GM12878 (cell line): ENCODE measurements around the gene ROR2. TPM values are rescaled to one million over a fixed set of nuclear protein-coding genes. Genes with fewer than 3 reads are reported as not detected.

Experiments
- ATAC-seq: fragments of 200-7000 bp; cut with Tn5 transposase; 3 replicates; pipeline ENCODE4 v1.9.1; 2020; ENCODE audit warnings: mild to moderate bottlenecking, moderate library complexity
- BruUV-seq: library from RNA; stranded (reverse); fragments of 400-500 nt; replicated peaks from 2 replicates; lab custom pipeline; 2021; lab: Mats Ljungman, UMichigan
- CTCF ChIA-PET: fragments of 300-600 bp; sonication (Branson Sonifier 250); formaldehyde crosslinking; extraction: SDS; loops from one replicate; lab custom pipeline; 2021; ENCODE audit warnings: inconsistent platforms; lab: Yijun Ruan, JAX
- POLR2A ChIA-PET: fragments of 350-600 bp; formaldehyde crosslinking; extraction: SDS; loops from one replicate; lab custom pipeline; 2021; ENCODE audit warnings: inconsistent platforms; lab: Charles Lee
- RAD21 ChIA-PET: fragments of 300-600 bp; sonication (Branson Sonifier 250); formaldehyde crosslinking; loops from one replicate; lab custom pipeline; 2023; ENCODE audit warnings: antibody characterized with exemption; ENCODE audit not compliant: unreplicated experiment; lab: Charles Lee
- SMC1A ChIA-PET: fragments of 300-600 bp; sonication (Branson Sonifier 250); formaldehyde crosslinking; loops from one replicate; lab custom pipeline; 2023; ENCODE audit not compliant: unreplicated experiment, uncharacterized antibody; lab: Charles Lee
- DNase-seq: peaks from one replicate; pipeline ENCODE4 v3.0.0-alpha.2; 2011; ENCODE audit warnings: low read depth, low spot score
- FAIRE-seq: peaks from 3 replicates; lab custom pipeline; 2011; peaks lifted over from hg19 to GRCh38; lab: Jason Lieb, UNC
- H2AFZ ChIP-seq: 2 replicates; pipeline ENCODE4 v1.6.0; 2011; ENCODE audit warnings: low read depth, low read length, control low read depth; ENCODE audit not compliant: control insufficient read depth
- H3K27ac ChIP-seq: 2 replicates; pipeline ENCODE4 v1.5.1; 2011; ENCODE audit warnings: control low read depth; ENCODE audit not compliant: control insufficient read depth, insufficient read depth
- H3K27me3 ChIP-seq, 2 experiments: replicated peaks in 1 of 2; 2 replicates each; pipeline versions ENCODE4 v1.6.0 to v1.6.1; 2011; ENCODE audit warnings: low read length in 1 of 2; ENCODE audit not compliant: control insufficient read depth in 2 of 2, insufficient read depth in 2 of 2
- H3K36me3 ChIP-seq, 2 experiments: 2 replicates each; pipeline ENCODE4 v1.5.1; 2011; ENCODE audit warnings: low read length in 1 of 2; ENCODE audit not compliant: control insufficient read depth in 2 of 2, insufficient read depth in 2 of 2
- H3K4me1 ChIP-seq: 2 replicates; pipeline ENCODE4 v1.6.1; 2011; ENCODE audit warnings: mild to moderate bottlenecking, low read length, moderate library complexity, mixed read lengths; ENCODE audit not compliant: control insufficient read depth, insufficient read depth
- H3K4me2 ChIP-seq: 2 replicates; pipeline ENCODE4 v1.6.0; 2011; ENCODE audit warnings: control low read depth; ENCODE audit not compliant: control insufficient read depth, insufficient read depth
- H3K4me3 ChIP-seq: fragments of 200-600 bp; sonication (generic); 2 replicates; pipeline ENCODE4 v1.5.1; 2016
- H3K79me2 ChIP-seq: 2 replicates; pipeline ENCODE4 v1.6.0; 2011; ENCODE audit warnings: low read length; ENCODE audit not compliant: control insufficient read depth, insufficient read depth
- H3K9ac ChIP-seq: 2 replicates; pipeline ENCODE4 v1.8.0; 2011; ENCODE audit warnings: low read length, control low read depth, mixed read lengths; ENCODE audit not compliant: control insufficient read depth, insufficient read depth
- H3K9me3 ChIP-seq: replicated peaks from 3 replicates; pipeline ENCODE4 v1.5.1; 2011; ENCODE audit warnings: mild to moderate bottlenecking, low read length; ENCODE audit not compliant: control insufficient read depth, insufficient read depth
- H4K20me1 ChIP-seq: 2 replicates; pipeline ENCODE4 v1.6.0; 2011; ENCODE audit not compliant: control insufficient read depth, insufficient read depth
- BACH1 ChIP-seq: fragments of 450-650 bp; IDR thresholded peaks from 2 replicates; pipeline ENCODE4 v1.6.1; 2017; ENCODE audit warnings: mild to moderate bottlenecking, borderline replicate concordance
- E2F4 ChIP-seq: IDR thresholded peaks from 2 replicates; pipeline ENCODE4 v1.6.1; 2012; ENCODE audit warnings: low read depth, low read length, improper control_type of control experiment
- ESRRA ChIP-seq: IDR thresholded peaks from 2 replicates; pipeline ENCODE4 v1.6.1; 2012; ENCODE audit warnings: mild to moderate bottlenecking, low read length, improper control_type of control experiment
- HDGF ChIP-seq: fragments of 450-650 bp; IDR thresholded peaks from 2 replicates; pipeline ENCODE4 v1.6.1; 2016; ENCODE audit warnings: antibody characterized with exemption
- MTA2 ChIP-seq: fragments of 450-650 bp; IDR thresholded peaks from 2 replicates; pipeline ENCODE4 v1.6.1; 2016; ENCODE audit warnings: low read depth, mild to moderate bottlenecking, moderate library complexity
- POLR2A ChIP-seq: IDR thresholded peaks from 2 replicates; pipeline ENCODE4 v1.6.1; 2011; ENCODE audit warnings: low read depth, mild to moderate bottlenecking, low read length
- RAD51 ChIP-seq: fragments of 450-650 bp; IDR thresholded peaks from 2 replicates; pipeline ENCODE4 v1.6.1; 2016; ENCODE audit warnings: moderate library complexity, mild to moderate bottlenecking, inconsistent platforms
- SMAD1 ChIP-seq: fragments of 450-650 bp; IDR thresholded peaks from 2 replicates; pipeline ENCODE4 v1.6.1; 2018; ENCODE audit warnings: mild to moderate bottlenecking, low read depth; ENCODE audit not compliant: partially characterized antibody
- STAT3 ChIP-seq: IDR thresholded peaks from 2 replicates; pipeline ENCODE4 v1.6.1; 2011; ENCODE audit warnings: low read depth, low read length, improper control_type of control experiment
- ZZZ3 ChIP-seq: IDR thresholded peaks from 2 replicates; pipeline ENCODE4 v1.6.1; 2011; ENCODE audit warnings: low read depth; ENCODE audit not compliant: control insufficient read depth, insufficient read length
- WGBS: methylation state at CpG from one replicate; pipeline ENCODE4 v1.1.6; 2016; ENCODE audit warnings: low lambda C conversion rate; ENCODE audit not compliant: insufficient replicate concordance, insufficient coverage; ENCODE audit errors: missing lambda C conversion rate; 5-methylcytosine and 5-hydroxymethylcytosine counted together
- in situ Hi-C: fragments of 300-500 bp; cut with MboI; formaldehyde crosslinking; loops from 9 replicates; pipeline ENCODE4 v1.14.3; 2018; ENCODE audit warnings: mixed read lengths
- intact Hi-C: fragments of 100-400 bp; cut with micrococcal nuclease; formaldehyde crosslinking; loops from one replicate; pipeline ENCODE4 v1.14.2; 2022; ENCODE audit not compliant: unreplicated experiment
- polyA plus RNA-seq, 11 experiments: library from polyadenylated mRNA; depleted of rRNA in 4 of 11; unstranded in 6 of 11; stranded (reverse) in 5 of 11; fragments of >200 nt; fragmentation: Nextera tagmentation in 4 of 11; fragmentation: Illumina TruSeq in 1 of 11; extraction: Ambion mirVana in 4 of 11; extraction: Trizol in 1 of 11; gene quantifications; 1 replicate in 1 of 11; 2 replicates in 10 of 11; pipeline versions ENCODE4 v1.2.1 to v1.2.3, GENCODE V29; 2011 to 2016; ENCODE audit warnings: inconsistent platforms in 2 of 11, missing spikeins in 2 of 11, low read depth in 1 of 11
- total RNA-seq, 4 experiments: library from RNA; depleted of rRNA in 3 of 4; stranded (reverse); fragments of >200 nt in 3 of 4; fragmentation: Illumina TruSeq in 1 of 4; extraction: Trizol in 1 of 4; gene quantifications; 2 replicates each; pipeline versions ENCODE4 v1.2.1 to v1.2.3, GENCODE V29; 2013 to 2021
- TF ChIP-seq, protein P1 (sequence below): fragments of 450-650 bp; IDR thresholded peaks from 2 replicates; pipeline ENCODE4 v1.6.1; 2017; ENCODE audit warnings: borderline replicate concordance
- TF ChIP-seq, protein P2 (sequence below): fragments of 450-650 bp; conservative IDR thresholded peaks from 2 replicates; pipeline ENCODE4 v1.6.1; 2017; ENCODE audit warnings: mild to moderate bottlenecking, moderate library complexity
- TF ChIP-seq, protein P3 (sequence below): fragments of 450-650 bp; IDR thresholded peaks from 2 replicates; pipeline ENCODE4 v1.6.1; 2017; ENCODE audit warnings: mild to moderate bottlenecking
- TF ChIP-seq, protein P4 (sequence below): fragments of 450-650 bp; formaldehyde crosslinking; IDR thresholded peaks from 2 replicates; pipeline ENCODE4 v1.4.0; 2020; ENCODE audit warnings: mild to moderate bottlenecking, moderate library complexity

Gene ROR2
- total and polyA plus RNA-seq, 10 of the 15 experiments (the other 5 are each of a cell fraction or from before 2014, with no cell fraction given): 0.03 to 0.05 TPM; not detected in 8

GRCh38 chr9:91606255-91606995 is 343.6 kb downstream of the ROR2 start:
- H3K27me3 ChIP-seq: no peaks in the 10 kb centered on the region
- H3K9me3 ChIP-seq: no peaks in the 10 kb centered on the region
- ChIA-PET RAD21 (no interaction called here), SMC1A (interaction anchor here (0.6 kb wide), 1 partner anchor 180 kb away, joined by 4 read pairs; no protein-coding TSS in a partner anchor), POLR2A (no interaction called here), CTCF (no interaction called here)
- no peak overlapping the region for H2AFZ ChIP-seq
- H3K79me2 ChIP-seq: no peaks in the 10 kb centered on the region
- no peak overlapping the region for H3K4me2 ChIP-seq
- no peak overlapping the region for H3K27ac ChIP-seq
- in situ Hi-C loops (no loop called here), intact Hi-C loops (no loop called here)
- TF ChIP-seq HDGF: no peak
- no peak for TF ChIP-seq SMAD1
- TF ChIP-seq ESRRA: no peak
- TF ChIP-seq, protein P1, sequence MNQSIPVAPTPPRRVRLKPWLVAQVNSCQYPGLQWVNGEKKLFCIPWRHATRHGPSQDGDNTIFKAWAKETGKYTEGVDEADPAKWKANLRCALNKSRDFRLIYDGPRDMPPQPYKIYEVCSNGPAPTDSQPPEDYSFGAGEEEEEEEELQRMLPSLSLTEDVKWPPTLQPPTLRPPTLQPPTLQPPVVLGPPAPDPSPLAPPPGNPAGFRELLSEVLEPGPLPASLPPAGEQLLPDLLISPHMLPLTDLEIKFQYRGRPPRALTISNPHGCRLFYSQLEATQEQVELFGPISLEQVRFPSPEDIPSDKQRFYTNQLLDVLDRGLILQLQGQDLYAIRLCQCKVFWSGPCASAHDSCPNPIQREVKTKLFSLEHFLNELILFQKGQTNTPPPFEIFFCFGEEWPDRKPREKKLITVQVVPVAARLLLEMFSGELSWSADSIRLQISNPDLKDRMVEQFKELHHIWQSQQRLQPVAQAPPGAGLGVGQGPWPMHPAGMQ: no peak
- TF ChIP-seq, protein P2, sequence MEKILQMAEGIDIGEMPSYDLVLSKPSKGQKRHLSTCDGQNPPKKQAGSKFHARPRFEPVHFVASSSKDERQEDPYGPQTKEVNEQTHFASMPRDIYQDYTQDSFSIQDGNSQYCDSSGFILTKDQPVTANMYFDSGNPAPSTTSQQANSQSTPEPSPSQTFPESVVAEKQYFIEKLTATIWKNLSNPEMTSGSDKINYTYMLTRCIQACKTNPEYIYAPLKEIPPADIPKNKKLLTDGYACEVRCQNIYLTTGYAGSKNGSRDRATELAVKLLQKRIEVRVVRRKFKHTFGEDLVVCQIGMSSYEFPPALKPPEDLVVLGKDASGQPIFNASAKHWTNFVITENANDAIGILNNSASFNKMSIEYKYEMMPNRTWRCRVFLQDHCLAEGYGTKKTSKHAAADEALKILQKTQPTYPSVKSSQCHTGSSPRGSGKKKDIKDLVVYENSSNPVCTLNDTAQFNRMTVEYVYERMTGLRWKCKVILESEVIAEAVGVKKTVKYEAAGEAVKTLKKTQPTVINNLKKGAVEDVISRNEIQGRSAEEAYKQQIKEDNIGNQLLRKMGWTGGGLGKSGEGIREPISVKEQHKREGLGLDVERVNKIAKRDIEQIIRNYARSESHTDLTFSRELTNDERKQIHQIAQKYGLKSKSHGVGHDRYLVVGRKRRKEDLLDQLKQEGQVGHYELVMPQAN: no peak
- TF ChIP-seq, protein P3, sequence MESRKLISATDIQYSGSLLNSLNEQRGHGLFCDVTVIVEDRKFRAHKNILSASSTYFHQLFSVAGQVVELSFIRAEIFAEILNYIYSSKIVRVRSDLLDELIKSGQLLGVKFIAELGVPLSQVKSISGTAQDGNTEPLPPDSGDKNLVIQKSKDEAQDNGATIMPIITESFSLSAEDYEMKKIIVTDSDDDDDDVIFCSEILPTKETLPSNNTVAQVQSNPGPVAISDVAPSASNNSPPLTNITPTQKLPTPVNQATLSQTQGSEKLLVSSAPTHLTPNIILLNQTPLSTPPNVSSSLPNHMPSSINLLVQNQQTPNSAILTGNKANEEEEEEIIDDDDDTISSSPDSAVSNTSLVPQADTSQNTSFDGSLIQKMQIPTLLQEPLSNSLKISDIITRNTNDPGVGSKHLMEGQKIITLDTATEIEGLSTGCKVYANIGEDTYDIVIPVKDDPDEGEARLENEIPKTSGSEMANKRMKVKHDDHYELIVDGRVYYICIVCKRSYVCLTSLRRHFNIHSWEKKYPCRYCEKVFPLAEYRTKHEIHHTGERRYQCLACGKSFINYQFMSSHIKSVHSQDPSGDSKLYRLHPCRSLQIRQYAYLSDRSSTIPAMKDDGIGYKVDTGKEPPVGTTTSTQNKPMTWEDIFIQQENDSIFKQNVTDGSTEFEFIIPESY: no peak
- no peak for TF ChIP-seq RAD51
- TF ChIP-seq ZZZ3: no peak
- TF ChIP-seq STAT3: no peak
- no peak for TF ChIP-seq MTA2
- no peak for TF ChIP-seq POLR2A
- TF ChIP-seq, protein P4, sequence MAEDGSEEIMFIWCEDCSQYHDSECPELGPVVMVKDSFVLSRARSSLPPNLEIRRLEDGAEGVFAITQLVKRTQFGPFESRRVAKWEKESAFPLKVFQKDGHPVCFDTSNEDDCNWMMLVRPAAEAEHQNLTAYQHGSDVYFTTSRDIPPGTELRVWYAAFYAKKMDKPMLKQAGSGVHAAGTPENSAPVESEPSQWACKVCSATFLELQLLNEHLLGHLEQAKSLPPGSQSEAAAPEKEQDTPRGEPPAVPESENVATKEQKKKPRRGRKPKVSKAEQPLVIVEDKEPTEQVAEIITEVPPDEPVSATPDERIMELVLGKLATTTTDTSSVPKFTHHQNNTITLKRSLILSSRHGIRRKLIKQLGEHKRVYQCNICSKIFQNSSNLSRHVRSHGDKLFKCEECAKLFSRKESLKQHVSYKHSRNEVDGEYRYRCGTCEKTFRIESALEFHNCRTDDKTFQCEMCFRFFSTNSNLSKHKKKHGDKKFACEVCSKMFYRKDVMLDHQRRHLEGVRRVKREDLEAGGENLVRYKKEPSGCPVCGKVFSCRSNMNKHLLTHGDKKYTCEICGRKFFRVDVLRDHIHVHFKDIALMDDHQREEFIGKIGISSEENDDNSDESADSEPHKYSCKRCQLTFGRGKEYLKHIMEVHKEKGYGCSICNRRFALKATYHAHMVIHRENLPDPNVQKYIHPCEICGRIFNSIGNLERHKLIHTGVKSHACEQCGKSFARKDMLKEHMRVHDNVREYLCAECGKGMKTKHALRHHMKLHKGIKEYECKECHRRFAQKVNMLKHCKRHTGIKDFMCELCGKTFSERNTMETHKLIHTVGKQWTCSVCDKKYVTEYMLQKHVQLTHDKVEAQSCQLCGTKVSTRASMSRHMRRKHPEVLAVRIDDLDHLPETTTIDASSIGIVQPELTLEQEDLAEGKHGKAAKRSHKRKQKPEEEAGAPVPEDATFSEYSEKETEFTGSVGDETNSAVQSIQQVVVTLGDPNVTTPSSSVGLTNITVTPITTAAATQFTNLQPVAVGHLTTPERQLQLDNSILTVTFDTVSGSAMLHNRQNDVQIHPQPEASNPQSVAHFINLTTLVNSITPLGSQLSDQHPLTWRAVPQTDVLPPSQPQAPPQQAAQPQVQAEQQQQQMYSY (CRISPR knock-in tag): no peak
- TF ChIP-seq E2F4: no peak
- TF ChIP-seq BACH1: no peak
- BruUV-seq: no TSS peak
- H3K36me3 ChIP-seq: no peaks in the 10 kb centered on the region
- no peak for DNase-seq
- no peak overlapping the region for H3K9ac ChIP-seq
- no peaks in the 10 kb centered on the region for H3K4me1 ChIP-seq
- no peak overlapping the region for H3K4me3 ChIP-seq
- H4K20me1 ChIP-seq: no peaks in the 10 kb centered on the region
- WGBS: 47% methylated on average over 2 of the region's 2 CpGs
- FAIRE-seq: no peak
- ATAC-seq: no peak
